GM18502 (cell line): ENCODE measurements around the gene PLEK2.
"Not testable (repeated sequence)": the region's sequence is repeated elsewhere in the genome, so short reads cannot be mapped to it uniquely, and the experiment has no call there.

Source experiments
- ATAC-seq: cut with Tn5 transposase; IDR thresholded peaks from one replicate; pipeline ENCODE4 v1.9.1; 2021; ENCODE audit warnings: mild to moderate bottlenecking; ENCODE audit not compliant: unreplicated experiment, poor library complexity

The PLEK2 gene

GRCh38 chr14:67408122-67408801, 3.7 kb downstream of the PLEK2 start:
- not testable (repeated sequence) for ATAC-seq

- no peak for ATAC-seq
Measured at GRCh38 chr14:67405771-67406170, 6.2 kb downstream of the PLEK2 start.

- ATAC-seq: no peak
Measured at GRCh38 chr14:67400434-67400833, 11.5 kb downstream of the PLEK2 start.

GRCh38 chr14:67397536-67397935, 14.4 kb downstream of the PLEK2 start:
- ATAC-seq: no peak

- ATAC-seq: no peak
Measured at GRCh38 chr14:67396381-67396970, 15.5 kb downstream of the PLEK2 start.

GRCh38 chr14:67395876-67396189, 16.1 kb downstream of the PLEK2 start:
- ATAC-seq: no peak

GRCh38 chr14:67395086-67395875, 16.7 kb downstream of the PLEK2 start:
- no peak for ATAC-seq

- no peak for ATAC-seq
Measured at GRCh38 chr14:67393689-67394088, 18.3 kb downstream of the PLEK2 start.

- ATAC-seq: no peak
Measured at GRCh38 chr14:67392800-67393199, 19.2 kb downstream of the PLEK2 start.

- ATAC-seq: no peak
Measured at GRCh38 chr14:67392123-67392522, 19.8 kb downstream of the PLEK2 start.

- ATAC-seq: no peak
Measured at GRCh38 chr14:67391268-67391667, 20.7 kb downstream of the PLEK2 start.

- no peak for ATAC-seq
Measured at GRCh38 chr14:67389811-67390534, 22.0 kb downstream of the PLEK2 start.

- ATAC-seq: no peak
Measured at GRCh38 chr14:67389275-67389674, 22.7 kb downstream of the PLEK2 start.

- ATAC-seq: no peak
Measured at GRCh38 chr14:67387195-67387594, 24.8 kb downstream of the PLEK2 start.

- ATAC-seq: no peak
Measured at GRCh38 chr14:67385618-67386017, 26.3 kb downstream of the PLEK2 start.

GRCh38 chr14:67385120-67385519, 26.8 kb downstream of the PLEK2 start:
- ATAC-seq: no peak

- ATAC-seq: no peak
Measured at GRCh38 chr14:67377916-67378315, 34.0 kb downstream of the PLEK2 start.

- peak; percentile 58 for ATAC-seq
Measured at GRCh38 chr14:67373347-67373746, 38.6 kb downstream of the PLEK2 start.

GRCh38 chr14:67372833-67373232, 39.1 kb downstream of the PLEK2 start:
- ATAC-seq: no peak

- ATAC-seq: no peak
Measured at GRCh38 chr14:67371247-67372148, 40.5 kb downstream of the PLEK2 start.
